Progenitor cell of endocrine pancreas (in vitro differentiated cells): ENCODE data around the gene ERBB4. TPM values are rescaled to one million over a fixed set of nuclear protein-coding genes. Genes with fewer than 3 reads are reported as not detected.
"Not testable (repeated sequence)": the region's sequence is repeated elsewhere in the genome, so short reads cannot be mapped to it uniquely, and the experiment has no call there.

Source experiments
- DNase-seq: peaks from one replicate; pipeline ENCODE4 v3.0.0; 2021; ENCODE audit warnings: low spot score; ENCODE audit not compliant: unreplicated experiment
- H3K27ac Mint-ChIP-seq: 2 replicates; pipeline ENCODE4 v1.8.0; 2021; ENCODE audit warnings: mild to moderate bottlenecking, moderate library complexity, mixed read lengths
- H3K27me3 Mint-ChIP-seq: 2 replicates; pipeline ENCODE4 v1.8.0; 2021; ENCODE audit warnings: mixed read lengths
- H3K36me3 Mint-ChIP-seq: 2 replicates; pipeline ENCODE4 v1.8.0; 2022; ENCODE audit warnings: mixed read lengths; ENCODE audit not compliant: insufficient read depth
- H3K4me1 Mint-ChIP-seq: 2 replicates; pipeline ENCODE4 v1.8.0; 2021; ENCODE audit warnings: low read depth, mixed read lengths
- H3K4me3 Mint-ChIP-seq: 2 replicates; pipeline ENCODE4 v1.8.0; 2021; ENCODE audit warnings: low read depth, mild to moderate bottlenecking, moderate library complexity, mixed read lengths
- H3K9me3 Mint-ChIP-seq: 2 replicates; pipeline ENCODE4 v1.8.0; 2021; ENCODE audit warnings: low read depth, mixed read lengths
- CTCF ChIP-seq: fragments of 200-600 bp; sonication (generic); IDR thresholded peaks from one replicate; pipeline ENCODE4 v1.5.0; 2021; ENCODE audit warnings: antibody characterized with exemption, mild to moderate bottlenecking; ENCODE audit not compliant: unreplicated experiment
- total RNA-seq: library from RNA; stranded (reverse); gene quantifications from 2 replicates; pipeline ENCODE4 v1.2.1, GENCODE V29; 2021

ERBB4 gene
- total RNA-seq, 1 donor from 2014 or later: 43.8 TPM

GRCh38 chr2:212107989-212108388 lies 430.6 kb downstream of the ERBB4 start:
- Mint-ChIP-seq H3K36me3 (peaks cover 14% of the 10 kb centered on the region), H3K27ac (no peak overlapping the region), H3K4me1 (peaks cover 20% of the 10 kb centered on the region), H3K27me3 (peaks cover 8% of the 10 kb centered on the region), H3K9me3 (peaks cover 19% of the 10 kb centered on the region), H3K4me3 (no peak overlapping the region)
- TF ChIP-seq CTCF: no peak
- no peak for DNase-seq

- DNase-seq: no peak
- Mint-ChIP-seq H3K27me3 (peaks cover 3% of the 10 kb centered on the region), H3K4me3 (no peak overlapping the region), H3K9me3 (peaks cover 16% of the 10 kb centered on the region), H3K27ac (no peak overlapping the region), H3K4me1 (peaks cover 16% of the 10 kb centered on the region), H3K36me3 (peaks cover 12% of the 10 kb centered on the region)
- no peak for TF ChIP-seq CTCF
These were observed 431.6 kb downstream of the ERBB4 start for GRCh38 chr2:212107014-212107413.

GRCh38 chr2:212106536-212106935 lies 432.1 kb downstream of the ERBB4 start:
- not testable (repeated sequence) for H3K27me3 Mint-ChIP-seq, DNase-seq, H3K4me3 Mint-ChIP-seq, H3K27ac Mint-ChIP-seq
- H3K9me3 Mint-ChIP-seq: peaks cover 16% of the 10 kb centered on the region
- peaks cover 12% of the 10 kb centered on the region for H3K36me3 Mint-ChIP-seq
- H3K4me1 Mint-ChIP-seq: peaks cover 16% of the 10 kb centered on the region

GRCh38 chr2:212099658-212100057 lies 438.9 kb downstream of the ERBB4 start:
- Mint-ChIP-seq H3K9me3 (no peaks in the 10 kb centered on the region), H3K36me3 (peaks cover 1% of the 10 kb centered on the region), H3K27me3 (no peaks in the 10 kb centered on the region), H3K4me1 (peaks cover 5% of the 10 kb centered on the region), H3K4me3 (no peak overlapping the region), H3K27ac (no peak overlapping the region)
- DNase-seq: no peak
- no peak for TF ChIP-seq CTCF

- Mint-ChIP-seq H3K9me3 (no peaks in the 10 kb centered on the region), H3K4me3 (no peak overlapping the region), H3K27me3 (no peaks in the 10 kb centered on the region), H3K4me1 (peaks cover 5% of the 10 kb centered on the region), H3K27ac (no peak overlapping the region), H3K36me3 (peaks cover 1% of the 10 kb centered on the region)
- no peak for TF ChIP-seq CTCF
- no peak for DNase-seq
These were observed 439.6 kb downstream of the ERBB4 start for GRCh38 chr2:212098966-212099365.

GRCh38 chr2:212097001-212097400 lies 441.6 kb downstream of the ERBB4 start:
- peaks cover 5% of the 10 kb centered on the region for H3K4me1 Mint-ChIP-seq
- no peak overlapping the region for H3K27ac Mint-ChIP-seq
- DNase-seq: no peak
- peaks cover 1% of the 10 kb centered on the region for H3K36me3 Mint-ChIP-seq
- no peak for TF ChIP-seq CTCF
- peaks cover 7% of the 10 kb centered on the region for H3K27me3 Mint-ChIP-seq
- no peak overlapping the region for H3K4me3 Mint-ChIP-seq
- no peaks in the 10 kb centered on the region for H3K9me3 Mint-ChIP-seq
